K562 (cell line): ENCODE results near the gene P4HB. TPM values are rescaled to one million over a fixed set of nuclear protein-coding genes. Genes with fewer than 3 reads are reported as not detected.
A peak's percentile ranks its signal among the peaks of the same experiment; 100 is the strongest.

ENCODE experiments used
- ARID2 ChIP-seq: fragments of 450-650 bp; IDR thresholded peaks from 2 replicates; pipeline ENCODE4 v1.6.1; 2017; ENCODE audit warnings: antibody characterized with exemption, mild to moderate bottlenecking
- BRCA1 ChIP-seq, 2 experiments: fragments of 450-650 bp in 1 of 2; sonication (generic) in 1 of 2; formaldehyde crosslinking in 1 of 2; IDR thresholded peaks; 2 replicates each; pipeline versions ENCODE4 v1.5.0 to v1.6.1; 2017 to 2020; ENCODE audit warnings: mild to moderate bottlenecking in 1 of 2, missing genetic modification reagents in 1 of 2
- BRD4 ChIP-seq: fragments of 200-600 bp; sonication (generic); IDR thresholded peaks from 2 replicates; pipeline ENCODE4 v1.6.1; 2017; ENCODE audit warnings: inconsistent platforms
- DPF2 ChIP-seq: fragments of 450-650 bp; IDR thresholded peaks from 2 replicates; pipeline ENCODE4 v1.6.1; 2016
- ESRRA ChIP-seq: fragments of 450-650 bp; IDR thresholded peaks from 2 replicates; pipeline ENCODE4 v1.6.1; 2014; ENCODE audit warnings: low read depth, mild to moderate bottlenecking, moderate library complexity, borderline replicate concordance
- ETV5 ChIP-seq: sonication (generic); formaldehyde crosslinking; IDR thresholded peaks from 2 replicates; pipeline ENCODE4 v1.4.0; 2020; ENCODE audit warnings: low read depth, mild to moderate bottlenecking, missing genetic modification reagents
- HCFC1 ChIP-seq: IDR thresholded peaks from 2 replicates; pipeline ENCODE4 v1.6.1; 2012; ENCODE audit warnings: low read depth, low read length, improper control_type of control experiment
- MAX ChIP-seq: sonication (generic); formaldehyde crosslinking; IDR thresholded peaks from 2 replicates; pipeline ENCODE4 v1.9.0; 2022; ENCODE audit warnings: mild to moderate bottlenecking, missing genetic modification reagents
- MITF ChIP-seq: IDR thresholded peaks from 2 replicates; pipeline ENCODE4 v1.6.1; 2014; ENCODE audit warnings: antibody characterized with exemption
- NCOA6 ChIP-seq: fragments of 450-650 bp; IDR thresholded peaks from 2 replicates; pipeline ENCODE4 v1.6.1; 2017; ENCODE audit warnings: mild to moderate bottlenecking
- NR2C2 ChIP-seq, 2 experiments: fragments of 200-800 bp in 1 of 2; sonication (Bioruptor generic) in 1 of 2; sonication (generic) in 1 of 2; formaldehyde crosslinking in 1 of 2; IDR thresholded peaks; 2 replicates each; pipeline versions ENCODE4 v1.6.1 to v1.8.0; 2016 to 2022; ENCODE audit warnings: mild to moderate bottlenecking in 1 of 2, missing compliant biosample characterization in 1 of 2, missing genetic modification characterization in 1 of 2, missing genetic modification reagents in 1 of 2
- RB1 ChIP-seq: fragments of 450-650 bp; IDR thresholded peaks from 2 replicates; pipeline ENCODE4 v1.6.1; 2017; ENCODE audit warnings: low read depth, mild to moderate bottlenecking
- REST ChIP-seq, 2 experiments: fragments of 450-650 bp; formaldehyde crosslinking in 1 of 2; IDR thresholded peaks; 2 replicates each; pipeline versions ENCODE4 v1.4.0 to v1.6.1; 2014 to 2020; ENCODE audit warnings: mild to moderate bottlenecking in 2 of 2, borderline replicate concordance in 1 of 2, low read depth in 1 of 2
- STAG1 ChIP-seq: sonication (generic); formaldehyde crosslinking; IDR thresholded peaks from 2 replicates; pipeline ENCODE4 v1.5.0; 2020; ENCODE audit warnings: missing genetic modification reagents, borderline replicate concordance
- ZNF23 ChIP-seq: fragments of 250-450 bp; sonication (Bioruptor Pico); IDR thresholded peaks from 2 replicates; pipeline ENCODE4 v1.4.0; 2020; ENCODE audit warnings: mild to moderate bottlenecking
- ZNF551 ChIP-seq: fragments of 250-450 bp; sonication (Bioruptor Pico); IDR thresholded peaks from 2 replicates; pipeline ENCODE4 v1.5.0; 2021; ENCODE audit warnings: mild to moderate bottlenecking, moderate library complexity
- ZNF830 ChIP-seq: fragments of 250-450 bp; sonication (Bioruptor Pico); IDR thresholded peaks from 2 replicates; pipeline ENCODE4 v1.5.0; 2021; ENCODE audit warnings: mild to moderate bottlenecking
- polyA plus RNA-seq, 8 experiments: library from polyadenylated mRNA; depleted of rRNA in 4 of 8; stranded (reverse) in 5 of 8; unstranded in 3 of 8; fragments of >200 nt; fragmentation: Nextera tagmentation in 2 of 8; fragmentation: Illumina TruSeq in 1 of 8; extraction: Ambion mirVana in 2 of 8; extraction: Trizol in 1 of 8; gene quantifications; 2 replicates each; pipeline versions ENCODE4 v1.2.1 to v1.2.3, GENCODE V29; 2011 to 2014; ENCODE audit warnings: inconsistent platforms in 1 of 8, missing spikeins in 1 of 8
- total RNA-seq, 7 experiments: library from RNA; depleted of rRNA in 6 of 7; stranded (reverse); fragments of >200 nt in 6 of 7; fragmentation: Illumina TruSeq in 2 of 7; extraction: Trizol in 2 of 7; gene quantifications; 2 replicates each; pipeline versions ENCODE4 v1.2.1 to v1.2.3, GENCODE V29; 2011 to 2021; ENCODE audit warnings: low replicate concordance in 1 of 7

Gene P4HB
- total and polyA plus RNA-seq, 9 of the 15 experiments (the other 6 are each of a cell fraction or from before 2014, with no cell fraction given): 4.4 to 645 (median 325) TPM

GRCh38 chr17:81833160-81833920 is 27.0 kb downstream of the P4HB start, which contains the start of gene MCRIP1 (continued):
- TF ChIP-seq REST (IDR thresholded peaks at IDR 0.05; ENCODE audit: borderline replicate concordance) (peak; percentile 66), REST (CRISPR knock-in tag; IDR thresholded peaks at IDR 0.05; ENCODE audit: low read depth) (no peak), NR2C2 (CRISPR knock-in tag; IDR thresholded peaks at IDR 0.05) (peak; percentile 76), NR2C2 (tag; IDR thresholded peaks at IDR 0.05) (peak; percentile 90), MITF (peak; percentile 94), ARID2 (no peak), ESRRA (0 out of 2 replicates have a peak, but pooled peaks have one; percentile 11), BRD4 (no peak), DPF2 (peak; percentile 34; the same call in 1 of the 2 replicates), ETV5 (CRISPR knock-in tag) (peak; percentile 67), ZNF551 (CRISPR knock-in tag) (no peak), STAG1 (peak; percentile 67), NCOA6 (no peak), RB1 (no peak), ZNF23 (no peak), BRCA1 (IDR thresholded peaks at IDR 0.05) (no peak), BRCA1 (CRISPR knock-in tag; IDR thresholded peaks at IDR 0.05) (0 out of 2 replicates have a peak, but pooled peaks have one; percentile 87), MAX (peak; percentile 92), HCFC1 (0 out of 2 replicates have a peak, but pooled peaks have one; percentile 40), ZNF830 (CRISPR knock-in tag) (no peak)
